GM06990 (cell line): ENCODE results near the gene HIVEP2.

Experiments
- DNase-seq: peaks from one replicate; pipeline ENCODE4 v3.0.0-alpha.2; 2011; ENCODE audit not compliant: insufficient read length; ENCODE audit errors: extremely low read depth
- H3K27me3 ChIP-seq: replicated peaks from 2 replicates; pipeline ENCODE4 v1.6.0; 2011; ENCODE audit warnings: low read length; ENCODE audit not compliant: control insufficient read depth, insufficient read depth
- H3K36me3 ChIP-seq: 2 replicates; pipeline ENCODE4 v1.5.1; 2011; ENCODE audit warnings: low read length; ENCODE audit not compliant: control insufficient read depth, insufficient read depth
- H3K4me3 ChIP-seq: replicated peaks from 2 replicates; pipeline ENCODE4 v1.5.1; 2011; ENCODE audit warnings: low read depth, mild to moderate bottlenecking, control low read depth, low read length
- CTCF ChIP-seq: IDR thresholded peaks from 2 replicates; pipeline ENCODE4 v1.5.1; 2011; ENCODE audit warnings: low read length, control low read depth, mild to moderate bottlenecking, inconsistent platforms; ENCODE audit not compliant: insufficient read depth, poor library complexity, severe bottlenecking

The HIVEP2 gene

GRCh38 chr6:142810952-142811514 is 133.9 kb downstream of the HIVEP2 start:
- Histone ChIP-seq H3K4me3 (no peak overlapping the region), H3K36me3 (no peaks in the 10 kb centered on the region; the same call in none of the 2 replicates), H3K27me3 (no peaks in the 10 kb centered on the region)
- no peak for DNase-seq
- no peak for TF ChIP-seq CTCF

GRCh38 chr6:142809947-142810346 is 135.0 kb downstream of the HIVEP2 start:
- DNase-seq: no peak
- no peaks in the 10 kb centered on the region for H3K27me3 ChIP-seq
- no peak for TF ChIP-seq CTCF
- no peaks in the 10 kb centered on the region; the same call in none of the 2 replicates for H3K36me3 ChIP-seq
- no peak overlapping the region for H3K4me3 ChIP-seq

GRCh38 chr6:142808405-142809061 is 136.4 kb downstream of the HIVEP2 start:
- TF ChIP-seq CTCF: no peak
- no peak for DNase-seq
- no peak overlapping the region for H3K4me3 ChIP-seq
- no peaks in the 10 kb centered on the region for H3K27me3 ChIP-seq
- H3K36me3 ChIP-seq: no peaks in the 10 kb centered on the region; the same call in none of the 2 replicates

- H3K27me3 ChIP-seq: no peaks in the 10 kb centered on the region
- TF ChIP-seq CTCF: no peak
- H3K4me3 ChIP-seq: no peak overlapping the region
- no peaks in the 10 kb centered on the region; the same call in none of the 2 replicates for H3K36me3 ChIP-seq
- no peak for DNase-seq
Measured at GRCh38 chr6:142805042-142805441, 139.9 kb downstream of the HIVEP2 start.

- TF ChIP-seq CTCF: no peak
- Histone ChIP-seq H3K4me3 (no peak overlapping the region), H3K36me3 (no peaks in the 10 kb centered on the region; the same call in none of the 2 replicates), H3K27me3 (no peaks in the 10 kb centered on the region)
- no peak for DNase-seq
Measured at GRCh38 chr6:142804490-142804889, 140.5 kb downstream of the HIVEP2 start.

GRCh38 chr6:142803495-142804058 is 141.4 kb downstream of the HIVEP2 start:
- Histone ChIP-seq H3K36me3 (no peaks in the 10 kb centered on the region; the same call in 1 of the 2 replicates), H3K27me3 (no peaks in the 10 kb centered on the region), H3K4me3 (no peak overlapping the region)
- no peak for DNase-seq
- TF ChIP-seq CTCF: no peak
